H9 (cell line): ENCODE results near the gene S100A7A. TPM values are rescaled to one million over a fixed set of nuclear protein-coding genes. Genes with fewer than 3 reads are reported as not detected.

Source experiments
- DNase-seq: peaks from one replicate; pipeline ENCODE4 v3.0.0-alpha.2; 2017
- H2AFZ ChIP-seq: one replicate; pipeline ENCODE4 v1.6.1; 2013; ENCODE audit warnings: mild to moderate bottlenecking, low read length, control low read depth, moderate library complexity
- H2AK5ac ChIP-seq: 2 replicates; pipeline ENCODE4 v1.6.1; 2013; ENCODE audit warnings: low read length, control low read depth, mixed read lengths; ENCODE audit not compliant: insufficient read length
- H2BK120ac ChIP-seq: one replicate; pipeline ENCODE4 v1.6.1; 2013; ENCODE audit warnings: low read depth, mild to moderate bottlenecking, low read length, control low read depth, inconsistent platforms; ENCODE audit not compliant: poor library complexity, severe bottlenecking
- H2BK12ac ChIP-seq: 2 replicates; pipeline ENCODE4 v1.6.1; 2013; ENCODE audit warnings: low read length, control low read depth, mixed read lengths, low read depth; ENCODE audit not compliant: insufficient read length
- H2BK15ac ChIP-seq: 2 replicates; pipeline ENCODE4 v1.6.1; 2013; ENCODE audit warnings: low read depth, low read length, control low read depth
- H2BK20ac ChIP-seq: one replicate; pipeline ENCODE4 v1.6.1; 2013; ENCODE audit warnings: low read depth, mild to moderate bottlenecking, low read length, control low read depth, inconsistent platforms; ENCODE audit not compliant: poor library complexity, severe bottlenecking
- H2BK5ac ChIP-seq: 2 replicates; pipeline ENCODE4 v1.6.1; 2013; ENCODE audit warnings: low read length, control low read depth, mixed read lengths; ENCODE audit not compliant: insufficient read length
- H3K14ac ChIP-seq: 2 replicates; pipeline ENCODE4 v1.6.1; 2013; ENCODE audit warnings: low read length, control low read depth; ENCODE audit not compliant: insufficient read depth
- H3K18ac ChIP-seq: 2 replicates; pipeline ENCODE4 v1.6.1; 2013; ENCODE audit warnings: low read depth, mild to moderate bottlenecking, mixed read lengths, low read length, control low read depth; ENCODE audit not compliant: insufficient read length
- H3K23ac ChIP-seq: 2 replicates; pipeline ENCODE4 v1.6.1; 2013; ENCODE audit warnings: low read length, control low read depth, mixed read lengths, low read depth; ENCODE audit not compliant: insufficient read length
- H3K23me2 ChIP-seq: 2 replicates; pipeline ENCODE4 v1.6.1; 2013; ENCODE audit warnings: low read depth, mild to moderate bottlenecking, mixed read lengths, low read length, control low read depth; ENCODE audit not compliant: insufficient read length, poor library complexity, severe bottlenecking
- H3K27ac ChIP-seq: 2 replicates; pipeline ENCODE4 v1.5.1; 2013; ENCODE audit warnings: low read length, control low read depth, mixed read lengths, low read depth; ENCODE audit not compliant: insufficient read length
- H3K27me3 ChIP-seq: 2 replicates; pipeline ENCODE4 v1.6.1; 2013; ENCODE audit warnings: low read length, control low read depth, inconsistent platforms; ENCODE audit not compliant: insufficient read depth
- H3K4ac ChIP-seq: 2 replicates; pipeline ENCODE4 v1.6.1; 2013; ENCODE audit warnings: low read depth, mild to moderate bottlenecking, control low read depth, inconsistent platforms, low read length, moderate library complexity
- H3K4me1 ChIP-seq: 2 replicates; pipeline ENCODE4 v1.6.1; 2013; ENCODE audit warnings: low read length, control low read depth, inconsistent platforms; ENCODE audit not compliant: insufficient read depth
- H3K4me2 ChIP-seq: 2 replicates; pipeline ENCODE4 v1.6.1; 2013; ENCODE audit warnings: low read length, control low read depth, mixed read lengths; ENCODE audit not compliant: insufficient read length, insufficient read depth
- H3K56ac ChIP-seq: 2 replicates; pipeline ENCODE4 v1.6.1; 2013; ENCODE audit warnings: low read depth, mild to moderate bottlenecking, mixed read lengths, low read length, control low read depth; ENCODE audit not compliant: insufficient read length
- H3K79me1 ChIP-seq: 2 replicates; pipeline ENCODE4 v1.6.1; 2013; ENCODE audit warnings: low read depth, mild to moderate bottlenecking, moderate library complexity, low read length, control low read depth, inconsistent platforms; ENCODE audit not compliant: insufficient read depth, poor library complexity, severe bottlenecking
- H3K79me2 ChIP-seq: 2 replicates; pipeline ENCODE4 v1.6.1; 2013; ENCODE audit warnings: low read length, control low read depth, inconsistent platforms; ENCODE audit not compliant: insufficient read depth
- H3K9ac ChIP-seq: 2 replicates; pipeline ENCODE4 v1.6.1; 2013; ENCODE audit warnings: low read length, control low read depth, mixed read lengths; ENCODE audit not compliant: insufficient read length; ENCODE audit errors: extremely low read depth
- H3K9me3 ChIP-seq: one replicate; pipeline ENCODE4 v1.6.1; 2013; ENCODE audit warnings: low read depth, low read length, inconsistent platforms; ENCODE audit not compliant: control insufficient read depth
- H3T11ph ChIP-seq: one replicate; pipeline ENCODE4 v1.6.1; 2013; ENCODE audit warnings: mild to moderate bottlenecking, low read length, control low read depth, inconsistent platforms
- H4K20me1 ChIP-seq: one replicate; pipeline ENCODE4 v1.6.1; 2013; ENCODE audit not compliant: control insufficient read depth, insufficient read length, insufficient read depth
- H4K5ac ChIP-seq: 2 replicates; pipeline ENCODE4 v1.6.1; 2013; ENCODE audit warnings: low read depth, mild to moderate bottlenecking, mixed read lengths, low read length, control low read depth; ENCODE audit not compliant: insufficient read length
- H4K8ac ChIP-seq: replicated peaks from 2 replicates; pipeline ENCODE4 v1.6.1; 2013; ENCODE audit warnings: low read length, control low read depth, mixed read lengths, low read depth; ENCODE audit not compliant: insufficient read length
- H4K91ac ChIP-seq: 2 replicates; pipeline ENCODE4 v1.6.1; 2013; ENCODE audit warnings: low read depth, mild to moderate bottlenecking, moderate library complexity, mixed read lengths, low read length, control low read depth; ENCODE audit not compliant: insufficient read length
- H3K27ac Mint-ChIP-seq, 3 experiments: 2 replicates in 2 of 3; 3 replicates in 1 of 3; pipeline ENCODE4 v1.8.0; 2020 to 2021; ENCODE audit warnings: mixed read lengths in 3 of 3, mild to moderate bottlenecking in 1 of 3, moderate library complexity in 1 of 3
- H3K27me3 Mint-ChIP-seq: 2 replicates; pipeline ENCODE4 v1.8.0; 2021; ENCODE audit warnings: low read depth, mild to moderate bottlenecking, moderate library complexity, mixed read lengths
- H3K36me3 Mint-ChIP-seq, 3 experiments: 2 replicates in 2 of 3; 3 replicates in 1 of 3; pipeline ENCODE4 v1.8.0; 2020 to 2021; ENCODE audit warnings: low read depth in 3 of 3, mixed read lengths in 3 of 3; ENCODE audit not compliant: insufficient read depth in 1 of 3
- H3K4me1 Mint-ChIP-seq, 2 experiments: 2 replicates each; pipeline ENCODE4 v1.8.0; 2020; ENCODE audit warnings: mixed read lengths in 2 of 2
- H3K4me3 Mint-ChIP-seq, 2 experiments: 2 replicates in 1 of 2; 3 replicates in 1 of 2; pipeline ENCODE4 v1.8.0; 2020 to 2021; ENCODE audit warnings: mild to moderate bottlenecking in 2 of 2, mixed read lengths in 2 of 2, moderate library complexity in 1 of 2
- H3K9me3 Mint-ChIP-seq, 2 experiments: 2 replicates in 1 of 2; 3 replicates in 1 of 2; pipeline ENCODE4 v1.8.0; 2020; ENCODE audit warnings: mild to moderate bottlenecking in 2 of 2, mixed read lengths in 2 of 2, moderate library complexity in 1 of 2
- WGBS: extraction: QIAGEN DNeasy Blood & Tissue Kit; methylation state at CpG from one replicate; pipeline ENCODE4 v1.1.7; 2013; ENCODE audit warnings: missing lambda C conversion rate, low lambda C conversion rate, mixed read lengths; ENCODE audit not compliant: insufficient read length; ENCODE audit errors: extremely low coverage; 5-methylcytosine and 5-hydroxymethylcytosine counted together
- total RNA-seq: library from RNA; stranded (reverse); gene quantifications from 2 replicates; pipeline ENCODE4 v1.2.1, GENCODE V29; 2021
- TF ChIP-seq, protein P1 (sequence below): fragments of 200-600 bp; sonication (generic); conservative IDR thresholded peaks from 3 replicates; pipeline ENCODE4 v1.8.0; 2021; ENCODE audit warnings: antibody characterized with exemption, mild to moderate bottlenecking

S100A7A gene
- total RNA-seq, 1 experiment from 2014 or later, result not detected

DNA sequence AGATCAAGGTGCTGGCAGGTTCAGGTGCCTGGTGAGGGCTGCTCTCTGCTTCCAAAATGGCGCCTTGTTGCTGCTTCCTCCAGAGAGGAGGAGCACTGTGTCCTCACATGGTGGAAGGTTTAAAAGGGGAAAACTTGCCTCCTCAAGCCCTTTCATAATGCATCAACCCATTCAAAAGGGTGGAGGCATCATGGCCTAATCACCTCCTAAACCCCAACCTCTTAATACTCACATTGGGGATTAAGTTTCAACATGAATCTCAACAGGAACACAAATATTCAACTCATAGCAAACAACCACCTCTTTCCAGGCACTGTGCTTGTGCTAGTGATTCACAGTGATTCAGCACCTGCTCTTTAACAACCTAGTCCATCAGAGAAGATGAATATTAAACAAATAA lies 45.1 kb upstream of the S100A7A start:
- Histone ChIP-seq H3K18ac (no peak overlapping the region), H2AK5ac (no peak overlapping the region)
- H3K4me1 Mint-ChIP-seq, result no peaks in the 10 kb centered on the region

More for the DNA sequence above, 45.1 kb upstream of the S100A7A start:
- H3K9ac ChIP-seq, result no peak overlapping the region
- no peaks in the 10 kb centered on the region for H3K9me3 ChIP-seq
- Mint-ChIP-seq H3K9me3 (peaks cover 0 to 4% of the 10 kb centered on the region in 2 experiments; a peak in 1 of 5 replicates), H3K4me3 (no peak overlapping the region), H3K27ac (no peak overlapping the region), H3K27me3 (peaks cover 6% of the 10 kb centered on the region), H3K36me3 (no peaks in the 10 kb centered on the region)
- no CpG with 5 or more reads among the region's 1 CpG for WGBS
- no peak overlapping the region for H3K4me2 ChIP-seq
- H3K4ac ChIP-seq, result no peak overlapping the region
- H3K27ac ChIP-seq, result no peak overlapping the region
- no peak overlapping the region for H4K91ac ChIP-seq
- DNase-seq, result no peak
- H3K79me2 ChIP-seq, result no peaks in the 10 kb centered on the region
- no peak overlapping the region for H2BK120ac ChIP-seq
- H3K27me3 ChIP-seq, result no peaks in the 10 kb centered on the region
- no peak overlapping the region for H4K5ac ChIP-seq
- H3K23me2 ChIP-seq, result no peaks in the 10 kb centered on the region
- no peak overlapping the region for H3K14ac ChIP-seq
- no peak overlapping the region for H3K23ac ChIP-seq
- H3K4me1 ChIP-seq, result no peaks in the 10 kb centered on the region
- no peaks in the 10 kb centered on the region for H4K20me1 ChIP-seq
- H3K56ac ChIP-seq, result no peak overlapping the region
- no peak overlapping the region for H2BK20ac ChIP-seq
- H2BK12ac ChIP-seq, result no peak overlapping the region
- no peaks in the 10 kb centered on the region for H3K79me1 ChIP-seq
- H2BK5ac ChIP-seq, result no peak overlapping the region
- H2AFZ ChIP-seq, result no peak overlapping the region
- TF ChIP-seq, protein P1, sequence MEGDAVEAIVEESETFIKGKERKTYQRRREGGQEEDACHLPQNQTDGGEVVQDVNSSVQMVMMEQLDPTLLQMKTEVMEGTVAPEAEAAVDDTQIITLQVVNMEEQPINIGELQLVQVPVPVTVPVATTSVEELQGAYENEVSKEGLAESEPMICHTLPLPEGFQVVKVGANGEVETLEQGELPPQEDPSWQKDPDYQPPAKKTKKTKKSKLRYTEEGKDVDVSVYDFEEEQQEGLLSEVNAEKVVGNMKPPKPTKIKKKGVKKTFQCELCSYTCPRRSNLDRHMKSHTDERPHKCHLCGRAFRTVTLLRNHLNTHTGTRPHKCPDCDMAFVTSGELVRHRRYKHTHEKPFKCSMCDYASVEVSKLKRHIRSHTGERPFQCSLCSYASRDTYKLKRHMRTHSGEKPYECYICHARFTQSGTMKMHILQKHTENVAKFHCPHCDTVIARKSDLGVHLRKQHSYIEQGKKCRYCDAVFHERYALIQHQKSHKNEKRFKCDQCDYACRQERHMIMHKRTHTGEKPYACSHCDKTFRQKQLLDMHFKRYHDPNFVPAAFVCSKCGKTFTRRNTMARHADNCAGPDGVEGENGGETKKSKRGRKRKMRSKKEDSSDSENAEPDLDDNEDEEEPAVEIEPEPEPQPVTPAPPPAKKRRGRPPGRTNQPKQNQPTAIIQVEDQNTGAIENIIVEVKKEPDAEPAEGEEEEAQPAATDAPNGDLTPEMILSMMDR, result no peak
- no peak overlapping the region for H3T11ph ChIP-seq
- no peak overlapping the region for H4K8ac ChIP-seq
- no peak overlapping the region for H2BK15ac ChIP-seq
